Lower leg skin (tissue), 3 donors: Measurements from ENCODE around the gene SKOR1.

Experiments used
- POLR2A ChIP-seq, 2 donors: fragments of 450-650 bp; IDR thresholded peaks; one replicate each; pipeline ENCODE4 v1.6.1; 2016 to 2017; ENCODE audit warnings: antibody characterized with exemption in 2 of 2, mild to moderate bottlenecking in 1 of 2, moderate library complexity in 1 of 2
- TF ChIP-seq, protein P1 (sequence below), 3 donors: fragments of 450-650 bp; IDR thresholded peaks; one replicate each; pipeline ENCODE4 v1.5.1; 2016; ENCODE audit warnings: antibody characterized with exemption in 3 of 3, mild to moderate bottlenecking in 3 of 3, moderate library complexity in 2 of 3

DNA sequence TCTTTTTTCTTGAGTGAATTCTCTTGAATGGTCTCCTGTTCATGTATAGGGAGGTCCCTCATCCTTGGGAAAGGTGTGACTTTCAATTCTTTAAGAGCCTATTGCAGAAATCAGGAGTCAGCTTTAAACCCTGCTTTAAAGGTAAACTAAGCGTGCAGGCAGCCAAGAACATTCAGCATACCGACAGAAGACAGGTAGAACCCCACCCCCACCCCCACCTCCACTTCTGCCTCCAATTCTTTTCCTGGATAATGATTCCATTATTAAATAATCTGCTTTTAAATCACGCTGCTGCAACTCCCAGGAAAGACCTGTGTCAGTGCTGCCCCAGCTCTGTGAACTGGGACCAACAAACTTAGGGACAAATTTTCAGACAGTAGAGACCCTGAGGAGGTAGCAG is 49.3 kb upstream of the SKOR1 start:
- TF ChIP-seq, protein P1, sequence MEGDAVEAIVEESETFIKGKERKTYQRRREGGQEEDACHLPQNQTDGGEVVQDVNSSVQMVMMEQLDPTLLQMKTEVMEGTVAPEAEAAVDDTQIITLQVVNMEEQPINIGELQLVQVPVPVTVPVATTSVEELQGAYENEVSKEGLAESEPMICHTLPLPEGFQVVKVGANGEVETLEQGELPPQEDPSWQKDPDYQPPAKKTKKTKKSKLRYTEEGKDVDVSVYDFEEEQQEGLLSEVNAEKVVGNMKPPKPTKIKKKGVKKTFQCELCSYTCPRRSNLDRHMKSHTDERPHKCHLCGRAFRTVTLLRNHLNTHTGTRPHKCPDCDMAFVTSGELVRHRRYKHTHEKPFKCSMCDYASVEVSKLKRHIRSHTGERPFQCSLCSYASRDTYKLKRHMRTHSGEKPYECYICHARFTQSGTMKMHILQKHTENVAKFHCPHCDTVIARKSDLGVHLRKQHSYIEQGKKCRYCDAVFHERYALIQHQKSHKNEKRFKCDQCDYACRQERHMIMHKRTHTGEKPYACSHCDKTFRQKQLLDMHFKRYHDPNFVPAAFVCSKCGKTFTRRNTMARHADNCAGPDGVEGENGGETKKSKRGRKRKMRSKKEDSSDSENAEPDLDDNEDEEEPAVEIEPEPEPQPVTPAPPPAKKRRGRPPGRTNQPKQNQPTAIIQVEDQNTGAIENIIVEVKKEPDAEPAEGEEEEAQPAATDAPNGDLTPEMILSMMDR (IDR thresholded peaks at IDR 0.05): no peak
- no peak for TF ChIP-seq POLR2A (IDR thresholded peaks at IDR 0.05)
